GM12892 (cell line): ENCODE measurements around the gene GLUD1.
"Not testable (repeated sequence)": the region's sequence is repeated elsewhere in the genome, so short reads cannot be mapped to it uniquely, and the experiment has no call there.

ENCODE experiments used
- POLR2AphosphoS5 ChIP-seq: IDR thresholded peaks from 2 replicates; pipeline ENCODE4 v1.6.1; 2011; ENCODE audit warnings: low read depth, low read length, control low read depth
- TAF1 ChIP-seq: IDR thresholded peaks from 2 replicates; pipeline ENCODE4 v1.6.1; 2011; ENCODE audit warnings: low read depth, mild to moderate bottlenecking, control low read depth, low read length, borderline replicate concordance

GRCh38 chr10:87119029-87119428 lies 24.4 kb upstream of the GLUD1 start:
- TF ChIP-seq POLR2AphosphoS5, TAF1: not testable (repeated sequence)
